Gastroesophageal sphincter (tissue), 3 donors: ENCODE results near the gene USP54.

Experiments
- EP300 ChIP-seq: sonication (generic); formaldehyde crosslinking; IDR thresholded peaks from one replicate; pipeline ENCODE4 v1.6.1; 2017; ENCODE audit warnings: antibody characterized with exemption, mild to moderate bottlenecking
- POLR2A ChIP-seq, 2 donors: fragments of 450-650 bp; IDR thresholded peaks; one replicate each; pipeline ENCODE4 v1.6.1; 2017; ENCODE audit warnings: antibody characterized with exemption in 2 of 2, mild to moderate bottlenecking in 2 of 2, moderate library complexity in 1 of 2
- POLR2AphosphoS5 ChIP-seq: sonication (generic); formaldehyde crosslinking; IDR thresholded peaks from one replicate; pipeline ENCODE4 v1.6.1; 2017; ENCODE audit warnings: antibody characterized with exemption
- TF ChIP-seq, protein P1 (sequence below), 4 experiments: fragments of 200-600 bp in 2 of 4; fragments of 450-650 bp in 2 of 4; sonication (generic) in 1 of 4; IDR thresholded peaks; one replicate each; pipeline ENCODE4 v1.5.1; 2017 to 2019; ENCODE audit warnings: antibody characterized with exemption in 4 of 4, mild to moderate bottlenecking in 2 of 4, moderate library complexity in 2 of 4

DNA sequence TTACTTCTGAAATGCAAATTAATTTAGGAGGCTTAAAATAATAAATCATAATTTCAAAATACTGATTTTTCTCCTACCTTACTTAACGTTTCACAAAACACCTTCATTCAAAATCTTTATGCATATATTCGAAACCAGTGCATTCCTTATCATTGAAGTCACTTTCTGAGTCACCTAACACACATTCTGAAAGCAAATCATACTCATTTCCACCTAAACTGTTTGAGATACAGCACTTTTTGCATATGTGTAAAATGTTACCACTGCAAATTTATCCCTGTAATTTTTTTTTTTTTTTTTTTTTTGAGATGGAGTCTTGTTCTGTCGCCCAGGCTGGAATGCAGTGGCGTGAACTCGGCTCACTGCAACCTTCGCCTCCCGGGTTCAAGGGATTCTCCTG lies 111.0 kb downstream of the USP54 start:
- TF ChIP-seq, protein P1, sequence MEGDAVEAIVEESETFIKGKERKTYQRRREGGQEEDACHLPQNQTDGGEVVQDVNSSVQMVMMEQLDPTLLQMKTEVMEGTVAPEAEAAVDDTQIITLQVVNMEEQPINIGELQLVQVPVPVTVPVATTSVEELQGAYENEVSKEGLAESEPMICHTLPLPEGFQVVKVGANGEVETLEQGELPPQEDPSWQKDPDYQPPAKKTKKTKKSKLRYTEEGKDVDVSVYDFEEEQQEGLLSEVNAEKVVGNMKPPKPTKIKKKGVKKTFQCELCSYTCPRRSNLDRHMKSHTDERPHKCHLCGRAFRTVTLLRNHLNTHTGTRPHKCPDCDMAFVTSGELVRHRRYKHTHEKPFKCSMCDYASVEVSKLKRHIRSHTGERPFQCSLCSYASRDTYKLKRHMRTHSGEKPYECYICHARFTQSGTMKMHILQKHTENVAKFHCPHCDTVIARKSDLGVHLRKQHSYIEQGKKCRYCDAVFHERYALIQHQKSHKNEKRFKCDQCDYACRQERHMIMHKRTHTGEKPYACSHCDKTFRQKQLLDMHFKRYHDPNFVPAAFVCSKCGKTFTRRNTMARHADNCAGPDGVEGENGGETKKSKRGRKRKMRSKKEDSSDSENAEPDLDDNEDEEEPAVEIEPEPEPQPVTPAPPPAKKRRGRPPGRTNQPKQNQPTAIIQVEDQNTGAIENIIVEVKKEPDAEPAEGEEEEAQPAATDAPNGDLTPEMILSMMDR (IDR thresholded peaks at IDR 0.05): no peak
- TF ChIP-seq POLR2A (IDR thresholded peaks at IDR 0.05): no peak
- TF ChIP-seq EP300: no peak
- no peak for TF ChIP-seq POLR2AphosphoS5
